ENCODE measurements around the gene MRPS18B. TPM values are rescaled to one million over a fixed set of nuclear protein-coding genes. Genes with fewer than 3 reads are reported as not detected.

Gene MRPS18B
- total and polyA plus RNA-seq, 2 of the 13 experiments (the other 11 are each of a cell fraction or from before 2014, with no cell fraction given): 125 to 131 TPM

DNA sequence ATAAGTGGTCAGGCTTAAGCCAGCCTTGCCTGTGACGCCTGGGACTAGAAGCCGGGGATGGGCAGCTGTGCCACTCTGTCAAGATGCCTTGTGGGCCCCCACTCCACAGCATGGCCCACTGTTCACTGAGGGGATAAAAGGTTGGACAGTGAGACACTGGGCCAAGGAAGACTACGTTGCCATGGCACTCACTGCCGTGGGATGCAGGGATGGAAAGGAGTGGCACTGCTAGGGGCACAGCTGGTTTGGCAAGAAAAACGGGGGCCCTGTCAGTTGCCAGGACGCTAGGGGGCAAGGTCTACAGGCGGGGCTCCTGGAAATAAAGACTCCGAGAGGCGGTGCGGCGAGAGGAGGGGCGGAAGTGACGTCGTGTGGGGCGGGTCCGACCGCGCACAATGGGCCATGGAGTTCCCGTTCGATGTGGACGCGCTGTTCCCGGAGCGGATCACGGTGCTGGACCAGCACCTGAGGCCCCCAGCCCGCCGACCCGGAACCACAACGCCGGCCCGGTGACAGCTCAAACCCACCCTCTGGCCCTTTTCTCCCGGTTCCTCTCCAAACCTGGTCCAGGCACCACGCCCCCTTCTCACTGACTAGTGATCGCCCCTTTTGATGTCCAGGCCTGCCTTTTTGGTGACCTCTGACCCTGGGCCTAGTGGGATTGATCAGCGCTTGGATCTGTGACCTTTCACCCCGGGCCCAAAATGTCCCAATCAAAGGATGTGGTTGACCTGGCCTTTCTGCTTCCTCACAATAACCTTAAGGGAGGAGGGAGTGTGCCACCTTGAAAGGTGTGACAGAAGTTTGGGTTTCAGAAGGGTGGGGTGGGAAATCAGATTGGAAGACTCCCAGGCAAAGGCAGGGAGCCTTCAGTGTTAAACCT is 9.1 kb downstream of the MRPS18B start, which contains the start of gene ATAT1 (continued):
- TF ChIP-seq, protein P1, sequence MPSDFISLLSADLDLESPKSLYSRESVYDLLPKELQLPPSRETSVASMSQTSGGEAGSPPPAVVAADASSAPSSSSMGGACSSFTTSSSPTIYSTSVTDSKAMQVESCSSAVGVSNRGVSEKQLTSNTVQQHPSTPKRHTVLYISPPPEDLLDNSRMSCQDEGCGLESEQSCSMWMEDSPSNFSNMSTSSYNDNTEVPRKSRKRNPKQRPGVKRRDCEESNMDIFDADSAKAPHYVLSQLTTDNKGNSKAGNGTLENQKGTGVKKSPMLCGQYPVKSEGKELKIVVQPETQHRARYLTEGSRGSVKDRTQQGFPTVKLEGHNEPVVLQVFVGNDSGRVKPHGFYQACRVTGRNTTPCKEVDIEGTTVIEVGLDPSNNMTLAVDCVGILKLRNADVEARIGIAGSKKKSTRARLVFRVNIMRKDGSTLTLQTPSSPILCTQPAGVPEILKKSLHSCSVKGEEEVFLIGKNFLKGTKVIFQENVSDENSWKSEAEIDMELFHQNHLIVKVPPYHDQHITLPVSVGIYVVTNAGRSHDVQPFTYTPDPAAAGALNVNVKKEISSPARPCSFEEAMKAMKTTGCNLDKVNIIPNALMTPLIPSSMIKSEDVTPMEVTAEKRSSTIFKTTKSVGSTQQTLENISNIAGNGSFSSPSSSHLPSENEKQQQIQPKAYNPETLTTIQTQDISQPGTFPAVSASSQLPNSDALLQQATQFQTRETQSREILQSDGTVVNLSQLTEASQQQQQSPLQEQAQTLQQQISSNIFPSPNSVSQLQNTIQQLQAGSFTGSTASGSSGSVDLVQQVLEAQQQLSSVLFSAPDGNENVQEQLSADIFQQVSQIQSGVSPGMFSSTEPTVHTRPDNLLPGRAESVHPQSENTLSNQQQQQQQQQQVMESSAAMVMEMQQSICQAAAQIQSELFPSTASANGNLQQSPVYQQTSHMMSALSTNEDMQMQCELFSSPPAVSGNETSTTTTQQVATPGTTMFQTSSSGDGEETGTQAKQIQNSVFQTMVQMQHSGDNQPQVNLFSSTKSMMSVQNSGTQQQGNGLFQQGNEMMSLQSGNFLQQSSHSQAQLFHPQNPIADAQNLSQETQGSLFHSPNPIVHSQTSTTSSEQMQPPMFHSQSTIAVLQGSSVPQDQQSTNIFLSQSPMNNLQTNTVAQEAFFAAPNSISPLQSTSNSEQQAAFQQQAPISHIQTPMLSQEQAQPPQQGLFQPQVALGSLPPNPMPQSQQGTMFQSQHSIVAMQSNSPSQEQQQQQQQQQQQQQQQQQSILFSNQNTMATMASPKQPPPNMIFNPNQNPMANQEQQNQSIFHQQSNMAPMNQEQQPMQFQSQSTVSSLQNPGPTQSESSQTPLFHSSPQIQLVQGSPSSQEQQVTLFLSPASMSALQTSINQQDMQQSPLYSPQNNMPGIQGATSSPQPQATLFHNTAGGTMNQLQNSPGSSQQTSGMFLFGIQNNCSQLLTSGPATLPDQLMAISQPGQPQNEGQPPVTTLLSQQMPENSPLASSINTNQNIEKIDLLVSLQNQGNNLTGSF (CRISPR knock-in tag; IDR thresholded peaks at IDR 0.05): 0 out of 2 replicates have a peak, but pooled peaks have one; percentile 62
- TF ChIP-seq ZNF556 (CRISPR knock-in tag; IDR thresholded peaks at IDR 0.05; ENCODE audit: borderline replicate concordance) (peak; percentile 91; the same call in 1 of the 2 replicates), MAZ (IDR thresholded peaks at IDR 0.05; ENCODE audit: borderline replicate concordance, low read depth, low read length) (peak; percentile 88; the same call in 1 of the 2 replicates), MAZ (CRISPR knock-in tag; IDR thresholded peaks at IDR 0.05; ENCODE audit: low read depth) (peak; percentile 92), CBX1 (IDR thresholded peaks at IDR 0.05; ENCODE audit: low read depth) (peak; percentile 91), SCMH1 (CRISPR knock-in tag; IDR thresholded peaks at IDR 0.05; ENCODE audit: borderline replicate concordance) (no peak), HCFC1 (IDR thresholded peaks at IDR 0.05; ENCODE audit: low read depth, low read length) (peak; percentile 52), REXO4 (CRISPR knock-in tag; IDR thresholded peaks at IDR 0.05; ENCODE audit: borderline replicate concordance) (no peak), BRCA1 (CRISPR knock-in tag; IDR thresholded peaks at IDR 0.05) (peak; percentile 32; the same call in 1 of the 2 replicates), ZNF350 (CRISPR knock-in tag; IDR thresholded peaks at IDR 0.05; ENCODE audit: borderline replicate concordance, low read depth) (peak; percentile 97)
- TF ChIP-seq, protein P2, sequence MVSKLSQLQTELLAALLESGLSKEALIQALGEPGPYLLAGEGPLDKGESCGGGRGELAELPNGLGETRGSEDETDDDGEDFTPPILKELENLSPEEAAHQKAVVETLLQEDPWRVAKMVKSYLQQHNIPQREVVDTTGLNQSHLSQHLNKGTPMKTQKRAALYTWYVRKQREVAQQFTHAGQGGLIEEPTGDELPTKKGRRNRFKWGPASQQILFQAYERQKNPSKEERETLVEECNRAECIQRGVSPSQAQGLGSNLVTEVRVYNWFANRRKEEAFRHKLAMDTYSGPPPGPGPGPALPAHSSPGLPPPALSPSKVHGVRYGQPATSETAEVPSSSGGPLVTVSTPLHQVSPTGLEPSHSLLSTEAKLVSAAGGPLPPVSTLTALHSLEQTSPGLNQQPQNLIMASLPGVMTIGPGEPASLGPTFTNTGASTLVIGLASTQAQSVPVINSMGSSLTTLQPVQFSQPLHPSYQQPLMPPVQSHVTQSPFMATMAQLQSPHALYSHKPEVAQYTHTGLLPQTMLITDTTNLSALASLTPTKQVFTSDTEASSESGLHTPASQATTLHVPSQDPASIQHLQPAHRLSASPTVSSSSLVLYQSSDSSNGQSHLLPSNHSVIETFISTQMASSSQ (IDR thresholded peaks at IDR 0.05; ENCODE audit: low read depth): no peak
- TF ChIP-seq, protein P2 (CRISPR knock-in tag; IDR thresholded peaks at IDR 0.05; ENCODE audit: borderline replicate concordance): peak; percentile 91
- TF ChIP-seq, protein P3, sequence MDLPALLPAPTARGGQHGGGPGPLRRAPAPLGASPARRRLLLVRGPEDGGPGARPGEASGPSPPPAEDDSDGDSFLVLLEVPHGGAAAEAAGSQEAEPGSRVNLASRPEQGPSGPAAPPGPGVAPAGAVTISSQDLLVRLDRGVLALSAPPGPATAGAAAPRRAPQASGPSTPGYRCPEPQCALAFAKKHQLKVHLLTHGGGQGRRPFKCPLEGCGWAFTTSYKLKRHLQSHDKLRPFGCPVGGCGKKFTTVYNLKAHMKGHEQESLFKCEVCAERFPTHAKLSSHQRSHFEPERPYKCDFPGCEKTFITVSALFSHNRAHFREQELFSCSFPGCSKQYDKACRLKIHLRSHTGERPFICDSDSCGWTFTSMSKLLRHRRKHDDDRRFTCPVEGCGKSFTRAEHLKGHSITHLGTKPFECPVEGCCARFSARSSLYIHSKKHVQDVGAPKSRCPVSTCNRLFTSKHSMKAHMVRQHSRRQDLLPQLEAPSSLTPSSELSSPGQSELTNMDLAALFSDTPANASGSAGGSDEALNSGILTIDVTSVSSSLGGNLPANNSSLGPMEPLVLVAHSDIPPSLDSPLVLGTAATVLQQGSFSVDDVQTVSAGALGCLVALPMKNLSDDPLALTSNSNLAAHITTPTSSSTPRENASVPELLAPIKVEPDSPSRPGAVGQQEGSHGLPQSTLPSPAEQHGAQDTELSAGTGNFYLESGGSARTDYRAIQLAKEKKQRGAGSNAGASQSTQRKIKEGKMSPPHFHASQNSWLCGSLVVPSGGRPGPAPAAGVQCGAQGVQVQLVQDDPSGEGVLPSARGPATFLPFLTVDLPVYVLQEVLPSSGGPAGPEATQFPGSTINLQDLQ (CRISPR knock-in tag; IDR thresholded peaks at IDR 0.05): peak; percentile 64; the same call in 1 of the 2 replicates

Measured in HepG2 (cell line).